HG03521 (cell line): ENCODE measurements around the gene RHBG.

Source experiments
- ATAC-seq: cut with Tn5 transposase; IDR thresholded peaks from one replicate; pipeline ENCODE4 v1.9.1; 2021; ENCODE audit warnings: mild to moderate bottlenecking, moderate library complexity; ENCODE audit not compliant: unreplicated experiment

RHBG gene

GRCh38 chr1:156422602-156423091, 53.6 kb downstream of the RHBG start:
- no peak for ATAC-seq

DNA sequence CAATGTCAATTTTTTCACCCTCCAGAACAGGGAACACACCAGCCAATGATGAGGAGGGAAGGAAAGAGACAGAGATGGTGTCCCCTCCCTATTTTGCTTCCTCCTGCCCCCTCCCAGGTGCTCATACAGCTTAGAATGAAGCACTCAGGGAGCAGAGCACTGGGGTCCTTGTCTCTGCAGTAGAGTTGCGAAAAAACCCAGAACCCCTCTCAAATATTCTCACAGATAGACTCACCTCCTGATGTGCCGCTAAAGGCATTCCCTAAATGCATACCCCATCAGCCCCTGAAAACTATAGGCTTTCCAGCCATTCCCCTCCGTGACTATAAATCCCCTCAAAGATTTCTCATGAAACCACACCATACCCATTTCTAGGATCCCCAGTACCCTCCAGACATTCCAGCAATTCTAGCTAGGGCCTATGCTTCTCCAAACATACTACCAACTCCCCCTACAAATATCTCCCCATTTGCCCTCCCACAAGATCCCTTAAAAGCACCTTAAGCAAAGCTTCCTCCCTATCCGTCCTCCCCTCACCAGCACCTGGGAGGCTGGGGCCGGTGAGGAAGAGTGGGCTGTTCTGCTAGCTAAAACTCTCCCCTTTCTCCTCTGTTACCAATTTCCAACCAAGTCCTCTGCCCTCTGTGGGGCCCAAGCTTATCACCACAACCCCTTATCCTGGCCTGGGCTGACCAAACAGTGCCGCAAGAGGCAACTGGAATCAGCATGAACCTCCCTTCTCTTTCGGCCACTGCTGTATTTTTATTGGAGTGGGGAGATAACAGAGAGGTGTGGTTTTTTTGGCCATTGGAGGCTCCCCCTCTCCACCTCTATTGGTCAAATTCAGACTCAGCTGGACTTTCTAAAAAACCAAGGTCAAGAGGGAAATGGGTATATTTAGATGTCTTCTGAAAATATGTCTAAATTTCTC, 54.7 kb downstream of the RHBG start:
- no peak for ATAC-seq

GRCh38 chr1:156424806-156425432, 55.9 kb downstream of the RHBG start:
- ATAC-seq = no peak

DNA sequence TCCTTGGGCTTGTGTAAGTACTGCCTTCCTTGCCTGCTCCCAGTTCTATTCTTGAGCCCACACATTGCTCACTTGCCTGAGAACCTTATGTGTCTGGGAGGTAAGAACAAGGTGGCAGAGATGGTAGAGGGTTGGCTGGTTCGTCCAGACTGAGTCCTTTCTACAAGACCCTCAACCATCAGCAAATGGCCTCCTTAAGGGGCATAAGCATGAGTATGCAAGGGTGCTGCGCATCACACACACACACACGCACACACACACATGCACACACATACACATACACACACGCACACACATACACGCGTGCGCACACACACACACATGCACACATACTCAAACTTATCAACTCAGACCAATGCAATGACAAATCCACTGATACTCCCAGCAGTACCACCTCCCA, 56.9 kb downstream of the RHBG start:
- ATAC-seq = no peak

GRCh38 chr1:156427957-156428356, 58.9 kb downstream of the RHBG start:
- no peak for ATAC-seq

GRCh38 chr1:156428746-156429288, 59.8 kb downstream of the RHBG start:
- ATAC-seq = no peak

DNA sequence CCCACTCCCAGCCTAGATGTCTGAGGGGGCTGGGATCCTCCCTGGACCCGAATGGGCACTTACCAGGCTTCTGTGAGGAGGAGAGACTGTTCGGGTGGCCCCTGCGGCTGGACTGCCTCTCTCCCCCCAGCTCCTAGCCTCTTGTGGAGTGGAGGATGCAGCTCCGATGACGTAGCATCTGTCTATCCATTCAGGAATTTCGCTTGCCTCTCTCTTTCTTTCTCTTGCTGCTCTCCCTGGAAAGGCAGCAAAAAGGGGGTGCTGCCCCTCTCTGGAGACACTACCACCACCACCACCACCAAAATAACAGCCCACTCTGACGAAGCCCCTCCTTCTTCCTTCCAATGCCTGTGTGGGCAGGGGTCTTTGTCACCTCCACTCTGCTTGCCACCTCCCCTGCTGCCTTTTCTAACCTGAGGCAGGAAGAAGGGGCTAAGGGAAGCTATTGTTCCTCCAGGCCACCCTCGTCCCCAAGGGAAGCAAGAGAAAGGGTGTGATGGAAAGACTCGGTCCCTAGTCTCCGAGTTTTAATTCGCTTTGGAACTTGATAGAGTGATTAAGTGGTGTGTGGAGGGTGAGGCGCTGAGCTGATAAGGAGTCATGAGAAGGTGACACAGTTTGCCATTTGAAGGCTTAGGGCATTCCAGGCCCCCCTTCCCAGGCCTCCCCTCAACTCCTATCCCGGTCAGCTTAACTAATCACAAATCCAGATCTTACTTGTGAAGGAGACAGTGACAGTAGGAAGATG, 60.5 kb downstream of the RHBG start:
- ATAC-seq = no peak

DNA sequence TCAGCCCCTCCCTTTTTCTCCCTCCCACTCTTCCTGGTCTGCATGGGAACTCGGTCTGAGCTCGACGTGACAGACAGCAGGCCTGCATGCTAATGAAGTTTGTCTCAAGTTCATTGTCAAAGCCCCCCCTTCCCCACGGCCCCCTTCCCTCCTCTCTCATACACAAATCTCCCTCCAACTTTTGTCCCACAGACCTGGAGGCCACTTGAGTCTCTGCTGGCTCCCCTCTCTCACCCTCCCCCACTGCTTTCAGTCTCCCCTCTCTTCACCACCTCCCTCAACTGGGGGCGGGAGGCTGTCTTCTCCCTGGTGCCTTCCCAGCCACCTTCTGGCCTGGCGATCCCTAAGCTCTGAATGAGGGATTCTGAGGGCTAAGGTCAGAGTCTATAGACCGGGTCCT, 61.3 kb downstream of the RHBG start:
- ATAC-seq = no peak

DNA sequence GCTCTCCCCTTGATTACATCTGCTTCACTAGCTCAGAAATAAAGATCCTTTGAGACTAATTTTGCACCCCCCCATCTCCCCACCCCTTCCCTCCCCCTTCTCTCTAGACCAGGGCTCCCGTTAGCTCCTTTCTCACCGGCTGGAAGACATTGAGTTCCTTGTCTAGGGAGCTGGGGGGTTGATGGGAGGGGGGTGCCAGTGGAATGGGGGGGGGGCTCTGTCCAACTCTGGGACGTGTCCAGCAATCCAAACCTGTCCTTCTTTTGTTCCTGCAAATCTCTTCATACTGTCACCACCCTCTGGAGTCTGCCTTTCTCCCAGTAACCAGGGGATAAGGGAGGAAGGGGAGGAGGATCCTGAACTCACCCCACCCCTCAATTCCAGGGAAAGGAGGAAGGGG, 61.9 kb downstream of the RHBG start:
- ATAC-seq = no peak

GRCh38 chr1:156431366-156431765, 62.4 kb downstream of the RHBG start:
- no peak for ATAC-seq

DNA sequence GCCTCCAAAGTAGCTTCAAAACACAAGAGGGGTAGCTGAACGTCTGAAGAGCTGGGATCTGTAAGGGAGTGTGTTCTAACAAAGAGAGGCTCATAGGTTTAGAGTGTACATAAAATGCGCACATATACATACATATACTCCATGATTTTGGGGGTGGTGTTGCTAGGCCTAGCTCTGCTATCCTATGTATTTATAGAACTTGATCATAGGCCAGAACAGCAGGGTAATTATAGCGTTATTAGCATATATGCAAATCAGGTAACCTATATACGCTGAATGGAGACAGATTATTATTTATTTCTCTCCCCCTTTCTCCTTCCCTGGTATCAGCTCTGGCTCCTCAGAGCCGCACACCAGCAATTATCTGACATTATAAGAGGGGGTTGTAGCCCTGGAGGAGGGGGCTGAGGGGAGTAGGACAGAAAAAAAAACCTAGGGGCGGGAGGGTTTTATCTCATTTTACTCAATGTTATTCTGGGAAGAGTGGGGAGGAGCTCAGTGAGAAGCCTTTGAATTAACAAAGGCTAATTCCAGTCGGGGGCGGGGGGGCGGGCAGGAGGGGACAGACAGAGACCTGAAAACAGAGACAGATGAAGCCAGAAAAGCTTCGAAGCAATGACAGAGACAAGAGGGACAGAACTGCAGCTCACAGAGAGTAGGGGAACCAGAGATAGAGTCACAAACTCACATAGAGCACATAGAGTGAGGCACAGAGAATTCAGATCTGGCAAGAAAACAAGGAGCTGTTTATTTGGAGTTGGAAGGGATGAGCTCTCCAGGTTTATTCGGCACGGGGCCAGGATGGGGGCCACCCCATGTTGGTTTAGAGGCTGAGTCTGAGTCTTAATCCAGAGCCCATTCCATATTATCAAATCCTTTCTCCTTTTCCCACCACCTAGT, 63.0 kb downstream of the RHBG start:
- ATAC-seq = no peak

DNA sequence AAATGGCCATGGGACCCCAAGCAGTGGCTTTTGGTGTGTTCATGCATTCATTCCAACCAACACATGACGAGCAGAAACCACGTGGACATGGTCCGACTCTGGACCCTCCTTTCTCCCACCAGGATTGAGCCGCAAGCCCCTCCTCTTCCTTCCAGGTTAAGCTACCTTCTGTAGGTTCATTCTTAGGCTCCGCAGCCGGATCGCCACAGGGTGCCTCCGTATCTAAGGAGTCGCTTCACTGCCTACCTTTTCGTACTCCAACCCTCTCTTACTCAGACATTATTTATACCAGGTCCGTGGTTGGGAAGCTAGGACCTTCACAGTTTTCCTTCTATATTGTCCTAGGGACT, 63.6 kb downstream of the RHBG start:
- ATAC-seq = no peak

GRCh38 chr1:156433032-156433431, 64.0 kb downstream of the RHBG start:
- no peak for ATAC-seq

DNA sequence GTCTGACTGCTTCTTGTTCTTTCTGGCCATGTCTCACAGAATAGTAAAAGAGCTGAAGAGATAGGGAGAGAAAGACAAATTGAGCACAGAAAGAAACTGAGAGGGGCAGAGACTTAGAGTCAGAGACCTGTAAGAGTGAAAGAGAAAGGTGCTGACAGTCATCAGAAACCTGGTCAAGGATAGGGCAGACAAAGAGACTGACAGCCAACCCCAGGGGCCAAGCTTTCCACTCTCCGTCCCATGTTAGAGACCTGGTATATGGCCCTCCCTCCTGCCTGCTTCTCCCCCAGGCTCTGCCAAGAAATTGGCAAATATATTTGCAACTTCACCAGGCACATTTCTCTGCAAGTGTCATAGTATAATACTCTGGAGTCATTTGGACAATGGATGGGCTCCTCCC, 64.6 kb downstream of the RHBG start:
- ATAC-seq = peak; percentile 56
